AG04450 (cell line): ENCODE measurements around the gene XNDC1N. TPM values are rescaled to one million over a fixed set of nuclear protein-coding genes. Genes with fewer than 3 reads are reported as not detected.

ENCODE experiments used
- CTCF ChIA-PET: fragments of 300-600, 350-600 bp; formaldehyde crosslinking; extraction: SDS; loops from one replicate; lab custom pipeline; 2022; ENCODE audit warnings: antibody characterized with exemption, inconsistent platforms; lab: Charles Lee
- POLR2A ChIA-PET: fragments of 350-600 bp; formaldehyde crosslinking; extraction: SDS; loops from one replicate; lab custom pipeline; 2021; ENCODE audit warnings: antibody characterized with exemption, inconsistent platforms; lab: Yijun Ruan, JAX
- DNase-seq: peaks from one replicate; pipeline ENCODE4 v3.0.0-alpha.2; 2011; ENCODE audit warnings: low read depth, low spot score
- H3K27ac ChIP-seq: one replicate; pipeline ENCODE4 v1.5.1; 2012; ENCODE audit warnings: low read depth, low read length, control low read depth
- H3K27me3 ChIP-seq: one replicate; pipeline ENCODE4 v1.6.0; 2012; ENCODE audit warnings: low read length; ENCODE audit not compliant: control insufficient read depth, insufficient read depth
- H3K4me3 ChIP-seq: 2 replicates; pipeline ENCODE4 v1.5.1; 2011; ENCODE audit warnings: mild to moderate bottlenecking, low read depth, low read length, control low read depth
- H3K9me3 ChIP-seq: 2 replicates; pipeline ENCODE4 v1.5.1; 2012; ENCODE audit warnings: low read length; ENCODE audit not compliant: control insufficient read depth, insufficient read depth
- polyA minus RNA-seq: library from RNA; depleted of rRNA, polyadenylated mRNA; stranded (reverse); fragments of >200 nt; gene quantifications from 2 replicates; pipeline ENCODE4 v1.2.3, GENCODE V29; 2011; rRNA and poly(A)+ RNA removed
- polyA plus RNA-seq: library from polyadenylated mRNA; depleted of rRNA; stranded (reverse); fragments of >200 nt; gene quantifications from 2 replicates; pipeline ENCODE4 v1.2.3, GENCODE V29; 2011; rRNA removed
- TF ChIP-seq, protein P1 (sequence below): IDR thresholded peaks from 2 replicates; pipeline ENCODE4 v1.5.1; 2011; ENCODE audit warnings: low read depth, low read length, control low read depth, inconsistent platforms

Gene XNDC1N, protein sequence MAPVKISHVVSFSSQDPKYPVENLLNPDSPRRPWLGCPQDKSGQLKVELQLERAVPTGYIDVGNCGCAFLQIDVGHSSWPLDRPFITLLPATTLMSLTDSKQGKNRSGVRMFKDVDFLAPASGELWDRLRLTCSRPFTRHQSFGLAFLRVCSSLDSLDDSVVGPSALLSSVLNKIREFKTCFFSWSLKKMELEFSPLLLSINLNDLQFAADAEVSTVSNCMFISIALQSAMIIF
- 3.1 TPM in 2 replicates for polyA plus RNA-seq
- 10.1 and 13.0 TPM in 2 replicates for polyA minus RNA-seq

DNA sequence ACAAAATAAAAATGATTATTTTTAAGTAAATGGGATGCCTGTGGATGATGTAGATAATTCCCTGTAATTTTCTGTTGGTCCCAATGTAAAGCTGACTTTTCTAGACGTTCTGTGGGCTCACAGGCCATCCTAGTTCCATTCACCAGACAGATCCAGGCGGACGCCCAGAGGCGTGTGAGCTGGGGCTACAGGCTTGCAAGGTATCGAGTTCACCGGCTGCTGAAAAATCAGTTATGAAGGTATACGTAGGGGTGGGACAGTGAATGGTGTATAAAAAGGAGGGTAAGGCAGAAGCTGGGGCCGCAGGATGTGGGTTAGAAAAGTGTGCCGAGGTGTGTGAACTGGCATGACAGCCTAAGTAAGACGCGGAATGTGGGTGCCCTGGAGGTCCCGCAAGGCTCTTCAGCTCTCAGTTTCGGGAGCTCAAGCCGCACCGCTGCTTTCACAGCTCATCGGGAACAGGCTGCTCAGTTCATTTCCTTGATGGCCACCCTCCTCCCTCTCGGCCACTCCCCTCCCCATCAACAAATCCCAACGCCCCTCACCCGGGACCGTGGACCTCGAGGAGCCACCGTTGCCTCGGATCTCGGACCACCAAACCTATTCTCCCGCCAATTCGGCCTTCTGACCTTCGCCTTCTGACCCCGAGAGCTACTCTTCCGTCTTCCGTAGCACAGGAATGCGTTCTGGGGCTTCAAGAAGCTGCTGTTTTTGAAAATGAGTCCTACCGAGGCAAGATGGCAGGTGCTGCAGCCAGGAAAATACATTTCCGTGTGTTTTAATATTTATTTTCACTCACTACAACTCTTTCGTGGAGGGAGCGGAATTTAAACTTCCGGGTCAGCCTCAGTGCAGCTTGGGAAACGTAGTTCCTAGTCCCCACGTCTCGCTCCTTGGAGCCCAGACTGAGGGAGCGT is at the start of gene XNDC1N:
Gene XNDC1N, minus strand, starts transcription at position 775 of the 917 bp plus-strand sequence. CDS start 5,241 bp downstream, outside the sequence.
- Histone ChIP-seq H3K9me3 (no peaks in the 10 kb centered on the region; the same call in 1 of the 2 replicates), H3K4me3 (peak within 1 kb of the TSS; percentile 95), H3K27me3 (no peaks in the 10 kb centered on the region), H3K27ac (peak within 1 kb of the TSS; percentile 95)
- ChIA-PET CTCF (interaction anchor here (0.9 kb wide), 1 partner anchor 136 kb away, joined by 3 read pairs; no protein-coding TSS in a partner anchor), POLR2A (interaction anchor here (0.6 to 0.7 kb wide), 2 partner anchors 112 to 217 kb away, joined by 3 to 4 read pairs; no protein-coding TSS in a partner anchor)
- DNase-seq: peak; percentile 56
- TF ChIP-seq, protein P1, sequence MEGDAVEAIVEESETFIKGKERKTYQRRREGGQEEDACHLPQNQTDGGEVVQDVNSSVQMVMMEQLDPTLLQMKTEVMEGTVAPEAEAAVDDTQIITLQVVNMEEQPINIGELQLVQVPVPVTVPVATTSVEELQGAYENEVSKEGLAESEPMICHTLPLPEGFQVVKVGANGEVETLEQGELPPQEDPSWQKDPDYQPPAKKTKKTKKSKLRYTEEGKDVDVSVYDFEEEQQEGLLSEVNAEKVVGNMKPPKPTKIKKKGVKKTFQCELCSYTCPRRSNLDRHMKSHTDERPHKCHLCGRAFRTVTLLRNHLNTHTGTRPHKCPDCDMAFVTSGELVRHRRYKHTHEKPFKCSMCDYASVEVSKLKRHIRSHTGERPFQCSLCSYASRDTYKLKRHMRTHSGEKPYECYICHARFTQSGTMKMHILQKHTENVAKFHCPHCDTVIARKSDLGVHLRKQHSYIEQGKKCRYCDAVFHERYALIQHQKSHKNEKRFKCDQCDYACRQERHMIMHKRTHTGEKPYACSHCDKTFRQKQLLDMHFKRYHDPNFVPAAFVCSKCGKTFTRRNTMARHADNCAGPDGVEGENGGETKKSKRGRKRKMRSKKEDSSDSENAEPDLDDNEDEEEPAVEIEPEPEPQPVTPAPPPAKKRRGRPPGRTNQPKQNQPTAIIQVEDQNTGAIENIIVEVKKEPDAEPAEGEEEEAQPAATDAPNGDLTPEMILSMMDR: no peak

DNA sequence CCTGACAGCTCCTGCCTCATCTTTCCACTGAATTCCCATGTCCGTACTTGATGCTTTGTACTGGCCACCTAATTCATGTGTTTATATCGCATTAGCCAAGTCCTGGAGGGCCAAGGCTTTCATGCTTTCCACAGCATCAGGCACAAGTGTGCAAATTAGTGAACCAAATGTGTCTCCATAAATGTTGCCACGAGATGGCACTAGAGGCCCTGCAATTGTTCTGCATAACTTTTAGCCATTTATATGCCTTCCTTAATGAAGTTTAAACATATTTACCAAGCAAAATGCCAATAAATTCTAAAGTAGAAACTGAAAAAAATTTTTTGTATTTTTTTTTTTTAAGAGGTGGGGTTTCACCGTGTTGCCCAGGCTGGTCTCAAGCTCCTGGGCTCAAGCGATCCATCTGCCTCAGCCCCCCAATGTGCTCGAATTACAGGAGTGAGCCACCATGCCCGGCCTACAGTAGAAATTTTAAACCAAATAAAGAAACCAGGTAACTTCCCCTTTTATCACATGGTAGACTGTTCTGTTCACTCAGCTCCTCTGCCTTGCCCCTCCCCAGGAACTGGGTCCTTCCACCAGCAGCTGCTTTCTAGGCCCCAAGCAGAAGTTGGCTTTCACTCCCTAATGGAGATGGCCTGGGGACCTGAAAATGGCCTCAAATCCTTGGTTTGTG is 49.5 kb upstream of the XNDC1N start:
- no peaks in the 10 kb centered on the region for H3K9me3 ChIP-seq
- H3K27me3 ChIP-seq: no peaks in the 10 kb centered on the region
- CTCF ChIA-PET: interaction anchor here (0.6 to 4.2 kb wide), 35 partner anchors 11 to 457 kb away, joined by 3 to 53 read pairs (median 4); partner anchors contain the start of genes CLPB and IL18BP
- TF ChIP-seq, protein P1: peak; percentile 72
- POLR2A ChIA-PET: no interaction called here
- no peak overlapping the region for H3K4me3 ChIP-seq
- DNase-seq: no peak
- no peak overlapping the region for H3K27ac ChIP-seq

DNA sequence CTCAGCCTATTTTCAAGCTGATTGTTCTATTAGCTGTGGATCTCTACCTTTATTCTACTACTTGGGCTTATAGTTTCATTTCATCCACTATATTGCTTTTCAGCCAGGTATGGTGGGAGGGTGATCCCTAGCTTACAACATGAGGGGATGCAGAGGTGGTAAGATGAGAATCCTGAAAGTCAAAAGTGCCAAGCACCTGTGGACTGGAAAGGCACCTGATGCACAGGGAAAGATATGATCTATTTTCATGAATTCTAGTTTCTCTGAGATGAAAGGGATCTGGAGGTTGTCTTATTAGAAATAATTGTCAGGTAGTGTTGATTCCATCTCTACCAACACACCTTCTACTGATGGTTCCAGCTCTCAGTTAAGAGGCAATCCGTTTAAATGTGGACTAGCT is 48.7 kb upstream of the XNDC1N start:
- Histone ChIP-seq H3K27me3 (no peaks in the 10 kb centered on the region), H3K27ac (no peak overlapping the region), H3K4me3 (no peak overlapping the region), H3K9me3 (no peaks in the 10 kb centered on the region)
- ChIA-PET CTCF (interaction anchor here (0.6 to 4.2 kb wide), 28 partner anchors 9 to 472 kb away, joined by 3 to 53 read pairs (median 5); partner anchors contain the start of genes CLPB and IL18BP), POLR2A (no interaction called here)
- no peak for DNase-seq
- TF ChIP-seq, protein P1: no peak

DNA sequence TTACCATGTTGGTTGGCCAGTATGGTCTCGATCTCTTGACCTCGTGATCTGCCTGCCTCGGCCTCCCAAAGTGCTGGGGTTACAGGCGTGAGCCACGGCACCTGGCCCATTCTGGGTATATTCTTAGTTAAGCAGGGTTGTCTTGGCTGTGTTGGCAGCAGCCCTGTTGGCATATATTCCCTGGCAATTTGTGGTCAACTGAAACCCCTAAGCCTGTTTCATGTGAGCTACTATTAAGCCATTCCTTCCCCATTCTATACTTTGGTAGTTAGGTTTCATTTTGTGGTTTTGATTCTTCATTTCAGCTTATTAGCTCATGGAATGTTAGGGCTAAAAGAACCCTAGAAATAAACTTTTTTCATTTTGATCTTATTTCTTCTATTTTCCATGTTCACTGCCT is 48.2 kb upstream of the XNDC1N start:
- Histone ChIP-seq H3K9me3 (no peaks in the 10 kb centered on the region), H3K27ac (no peak overlapping the region), H3K27me3 (no peaks in the 10 kb centered on the region), H3K4me3 (no peak overlapping the region)
- CTCF ChIA-PET: interaction anchor here (0.7 to 4.2 kb wide), 20 partner anchors 8 to 473 kb away, joined by 3 to 53 read pairs (median 6); partner anchors contain the start of gene IL18BP
- POLR2A ChIA-PET: no interaction called here
- TF ChIP-seq, protein P1: no peak
- no peak for DNase-seq
